HepG2 (cell line): ENCODE results near the gene KIF1B.

ENCODE experiments used
- BHLHE40 ChIP-seq: IDR thresholded peaks from 2 replicates; pipeline ENCODE4 v1.6.1; 2011; ENCODE audit warnings: low read length, improper control_type of control experiment
- CAMTA2 ChIP-seq: sonication (generic); formaldehyde crosslinking; IDR thresholded peaks from 2 replicates; pipeline ENCODE4 v1.4.0; 2020; ENCODE audit warnings: mild to moderate bottlenecking, missing genetic modification reagents, borderline replicate concordance
- CTCF ChIP-seq: sonication (generic); formaldehyde crosslinking; IDR thresholded peaks from 2 replicates; pipeline ENCODE4 v1.5.0; 2020; ENCODE audit warnings: mild to moderate bottlenecking, missing genetic modification reagents, moderate library complexity
- JUN ChIP-seq: sonication (generic); formaldehyde crosslinking; IDR thresholded peaks from 2 replicates; pipeline ENCODE4 v1.4.0; 2020; ENCODE audit warnings: mild to moderate bottlenecking, missing genetic modification reagents
- RAD21 ChIP-seq: fragments of 450-650 bp; formaldehyde crosslinking; IDR thresholded peaks from 2 replicates; pipeline ENCODE4 v1.5.0; 2020; ENCODE audit warnings: mild to moderate bottlenecking
- RXRA ChIP-seq: sonication (generic); formaldehyde crosslinking; IDR thresholded peaks from 2 replicates; pipeline ENCODE4 v1.5.1; 2020; ENCODE audit warnings: missing genetic modification reagents
- SP1 ChIP-seq, 2 experiments: fragments of 450-650 bp in 1 of 2; sonication (generic) in 1 of 2; formaldehyde crosslinking in 1 of 2; IDR thresholded peaks; 2 replicates each; pipeline versions ENCODE4 v1.4.0 to v1.6.1; 2016 to 2020; ENCODE audit warnings: missing genetic modification reagents in 1 of 2
- TAF1 ChIP-seq: sonication (generic); formaldehyde crosslinking; IDR thresholded peaks from 2 replicates; pipeline ENCODE4 v1.4.0; 2020; ENCODE audit warnings: missing genetic modification reagents
- ZBTB34 ChIP-seq: sonication (generic); formaldehyde crosslinking; IDR thresholded peaks from 2 replicates; pipeline ENCODE4 v1.8.0; 2022; ENCODE audit warnings: mild to moderate bottlenecking, missing genetic modification reagents
- ZBTB42 ChIP-seq: sonication (generic); formaldehyde crosslinking; IDR thresholded peaks from 2 replicates; pipeline ENCODE4 v1.5.0; 2020; ENCODE audit warnings: mild to moderate bottlenecking, missing genetic modification reagents
- ZNF556 ChIP-seq: sonication (generic); formaldehyde crosslinking; IDR thresholded peaks from 2 replicates; pipeline ENCODE4 v1.4.0; 2020; ENCODE audit warnings: mild to moderate bottlenecking, missing genetic modification reagents, borderline replicate concordance
- ZNF780A ChIP-seq: sonication (generic); formaldehyde crosslinking; IDR thresholded peaks from 2 replicates; pipeline ENCODE4 v1.8.0; 2022; ENCODE audit warnings: mild to moderate bottlenecking, missing genetic modification reagents, moderate library complexity
- ZSCAN31 ChIP-seq: sonication (generic); formaldehyde crosslinking; IDR thresholded peaks from 2 replicates; pipeline ENCODE4 v1.5.0; 2020; ENCODE audit warnings: low read depth, mild to moderate bottlenecking, missing genetic modification reagents

DNA sequence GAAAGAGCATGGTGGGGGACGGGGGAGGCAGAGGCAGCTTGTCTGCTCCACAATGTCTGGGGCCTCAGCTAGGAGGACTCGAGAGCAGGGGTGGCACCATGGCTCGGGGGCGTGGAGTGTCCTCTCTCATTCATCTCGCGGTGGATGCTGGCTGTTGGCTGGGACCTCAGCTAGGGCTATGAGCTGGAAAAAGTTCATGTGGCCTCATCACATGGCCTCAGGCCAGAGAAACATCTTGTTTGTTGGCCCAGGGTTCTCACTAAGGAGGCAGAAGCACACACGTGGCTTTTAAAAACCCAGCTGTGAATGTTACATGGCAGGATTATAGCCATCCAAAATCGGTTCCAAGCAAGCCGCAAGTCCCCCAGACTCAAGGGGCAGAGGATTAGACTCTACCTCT is 213.7 kb downstream of the KIF1B start:
- TF ChIP-seq JUN (CRISPR knock-in tag) (no peak), ZNF780A (CRISPR knock-in tag) (no peak), ZBTB42 (CRISPR knock-in tag) (no peak), BHLHE40 (no peak), ZSCAN31 (no peak), ZBTB34 (CRISPR knock-in tag) (no peak), CTCF (CRISPR knock-in tag) (no peak), CAMTA2 (CRISPR knock-in tag) (no peak), RXRA (no peak), SP1 (IDR thresholded peaks at IDR 0.05) (no peak), SP1 (CRISPR knock-in tag; IDR thresholded peaks at IDR 0.05) (no peak), TAF1 (CRISPR knock-in tag) (no peak), RAD21 (CRISPR knock-in tag) (no peak), ZNF556 (CRISPR knock-in tag) (no peak)
